Globus pallidus (tissue), 1 donor: ENCODE results near the gene FAM83C.

Experiments
- DNase-seq: peaks from one replicate; pipeline ENCODE4 v3.0.0-alpha.2; 2015; ENCODE audit warnings: low spot score

The FAM83C gene

GRCh38 chr20:35284267-35284991 is 7.8 kb downstream of the FAM83C start, which contains the start of gene EIF6:
Gene EIF6, minus strand, starts transcription at chr20:35284772. Its CDS starts 285 bp downstream, at chr20:35284487.
- DNase-seq = peak; percentile 60

DNA sequence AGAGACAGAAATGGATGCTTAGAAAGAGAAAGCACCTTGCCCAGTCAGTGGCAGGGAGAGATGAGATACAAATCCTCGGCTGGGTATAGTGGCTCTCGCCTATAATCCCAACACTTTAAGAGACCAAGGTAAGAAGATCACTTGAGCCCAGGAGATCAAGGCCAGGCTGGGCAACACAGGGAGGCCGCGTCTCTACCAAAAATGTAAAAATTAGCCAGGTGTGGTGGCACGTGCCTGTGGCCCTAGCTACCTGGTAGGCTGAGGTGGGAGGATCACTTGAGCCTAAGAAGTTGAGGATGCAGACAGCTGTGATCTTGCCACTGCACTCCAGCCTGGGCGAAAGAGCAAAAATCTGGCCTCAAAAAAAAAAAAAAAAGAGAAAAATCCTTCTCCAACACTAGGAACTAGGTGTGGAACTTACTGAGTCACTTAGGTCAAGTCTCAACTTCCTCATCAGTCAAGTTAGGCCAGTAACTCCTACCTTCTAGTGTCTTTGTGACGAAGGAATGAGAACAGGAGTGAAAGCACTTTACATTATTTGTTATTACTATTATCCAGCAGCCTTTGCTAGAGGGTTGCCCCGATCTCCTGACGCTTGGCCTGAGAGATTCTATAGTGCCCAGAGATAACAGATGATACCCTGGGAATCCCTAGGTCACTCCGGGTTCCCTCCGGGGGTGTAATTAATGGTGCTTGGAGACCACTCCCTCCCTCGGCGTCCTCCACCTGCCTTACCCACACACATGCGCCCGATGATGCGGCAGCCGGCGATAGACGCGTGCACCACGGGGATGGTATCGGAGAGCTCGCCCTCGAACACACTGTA is 8.6 kb downstream of the FAM83C start:
- DNase-seq = no peak

- DNase-seq = no peak
These were observed 10.6 kb downstream of the FAM83C start for GRCh38 chr20:35281506-35282101.

GRCh38 chr20:35280523-35280922 is 11.7 kb downstream of the FAM83C start:
- no peak for DNase-seq

GRCh38 chr20:35279533-35280174 is 12.6 kb downstream of the FAM83C start:
- no peak for DNase-seq

DNA sequence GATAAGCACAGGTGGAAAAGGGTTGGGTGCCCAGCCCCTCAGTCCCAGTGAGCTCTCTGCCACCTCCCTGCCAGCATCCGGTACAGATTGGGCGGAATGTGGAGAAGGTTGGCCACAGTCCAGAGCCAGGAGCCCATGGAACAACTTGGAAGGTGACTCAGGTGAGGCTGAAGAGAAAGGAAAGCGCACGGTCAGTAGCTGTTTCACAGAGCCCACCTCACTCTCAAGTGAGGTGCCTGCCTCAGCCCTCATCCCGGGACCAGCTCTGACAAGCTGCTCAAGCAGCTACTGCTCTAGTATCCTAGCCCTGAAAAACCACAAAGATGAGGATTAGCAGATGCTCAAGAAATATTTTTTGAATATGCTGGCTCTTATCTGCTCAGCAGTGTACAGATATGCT is 13.2 kb downstream of the FAM83C start:
- DNase-seq = no peak

- peak; percentile 80 for DNase-seq
These were observed 14.5 kb downstream of the FAM83C start, which contains the start of gene MMP24OS for GRCh38 chr20:35277531-35278395. Gene MMP24OS, minus strand, starts transcription at chr20:35278122. Its CDS starts 193 bp downstream, at chr20:35277929.

DNA sequence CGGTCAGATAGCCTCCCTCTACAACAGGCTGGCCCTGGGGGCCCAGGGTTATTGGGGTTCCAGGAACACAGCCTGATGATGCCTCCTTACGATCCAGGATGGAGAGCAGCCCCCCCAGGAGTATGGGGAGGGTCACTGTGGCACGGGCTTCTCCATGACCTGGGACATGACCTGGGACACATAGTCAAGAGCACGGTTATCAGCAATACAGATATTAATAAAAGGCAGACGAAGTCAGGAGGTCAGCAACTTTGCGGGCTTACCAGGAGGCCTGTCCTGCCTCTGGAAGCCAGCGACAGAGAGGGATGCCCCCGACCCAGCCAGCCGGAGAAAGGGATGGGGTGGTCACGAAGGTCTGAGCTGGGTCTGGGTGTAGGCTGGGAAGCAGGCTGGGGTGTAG is 15.1 kb downstream of the FAM83C start:
- no peak for DNase-seq

GRCh38 chr20:35276408-35276807 is 15.8 kb downstream of the FAM83C start:
- DNase-seq = no peak

DNA sequence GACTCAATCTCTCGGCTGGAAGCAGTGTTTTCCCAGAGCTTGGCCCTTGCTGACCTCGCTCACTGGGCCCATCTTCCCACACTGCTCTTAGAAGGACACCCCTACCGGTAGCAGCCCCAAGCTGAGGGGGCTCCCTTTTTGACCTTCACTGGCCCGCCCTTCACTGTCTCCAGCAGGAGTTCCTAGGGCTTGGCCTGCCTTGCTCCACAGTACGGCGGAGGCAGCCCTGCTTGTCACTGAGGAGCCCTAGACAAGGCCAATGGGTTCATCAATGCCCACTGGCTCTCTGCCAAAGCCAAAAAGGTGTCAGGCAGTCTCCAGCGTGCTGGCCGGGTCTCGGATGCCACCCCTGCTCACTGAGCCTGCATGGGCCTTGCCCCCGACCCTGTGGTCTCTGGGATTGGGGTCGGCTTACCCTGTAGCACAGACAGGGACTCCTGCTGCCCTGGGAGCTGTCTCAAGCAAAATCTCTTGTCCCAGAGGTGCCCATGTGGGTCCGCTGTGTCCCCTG is 16.4 kb downstream of the FAM83C start:
- DNase-seq = no peak

DNA sequence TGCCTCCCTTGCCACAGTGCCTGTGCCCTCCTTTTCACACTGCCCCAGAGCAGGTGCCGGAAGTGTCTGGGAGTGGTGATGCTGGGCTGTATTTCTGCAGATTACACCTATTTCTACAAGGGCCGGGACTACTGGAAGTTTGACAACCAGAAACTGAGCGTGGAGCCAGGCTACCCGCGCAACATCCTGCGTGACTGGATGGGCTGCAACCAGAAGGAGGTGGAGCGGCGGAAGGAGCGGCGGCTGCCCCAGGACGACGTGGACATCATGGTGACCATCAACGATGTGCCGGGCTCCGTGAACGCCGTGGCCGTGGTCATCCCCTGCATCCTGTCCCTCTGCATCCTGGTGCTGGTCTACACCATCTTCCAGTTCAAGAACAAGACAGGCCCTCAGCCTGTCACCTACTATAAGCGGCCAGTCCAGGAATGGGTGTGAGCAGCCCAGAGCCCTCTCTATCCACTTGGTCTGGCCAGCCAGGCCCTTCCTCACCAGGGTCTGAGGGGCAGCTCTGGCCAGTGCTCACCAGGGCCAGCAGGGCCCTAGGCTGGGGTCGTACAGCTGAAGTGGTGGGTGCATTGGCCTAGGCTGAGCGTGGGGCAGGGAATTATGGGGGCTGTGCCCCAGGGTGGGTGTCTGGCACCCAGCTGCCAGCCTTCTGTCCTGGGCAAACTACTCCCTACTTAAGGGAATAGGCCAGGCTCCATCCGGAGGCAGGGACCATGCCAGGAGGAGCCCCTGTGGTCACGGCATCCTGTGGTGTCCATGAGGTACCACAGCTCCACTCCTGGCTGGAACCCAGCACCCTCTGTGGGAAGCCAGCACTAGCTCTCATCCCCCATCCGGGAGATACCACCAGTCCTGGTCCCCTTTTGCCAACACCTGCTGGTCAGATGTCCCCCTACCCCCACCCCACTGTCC is 17.8 kb downstream of the FAM83C start:
- no peak for DNase-seq

DNA sequence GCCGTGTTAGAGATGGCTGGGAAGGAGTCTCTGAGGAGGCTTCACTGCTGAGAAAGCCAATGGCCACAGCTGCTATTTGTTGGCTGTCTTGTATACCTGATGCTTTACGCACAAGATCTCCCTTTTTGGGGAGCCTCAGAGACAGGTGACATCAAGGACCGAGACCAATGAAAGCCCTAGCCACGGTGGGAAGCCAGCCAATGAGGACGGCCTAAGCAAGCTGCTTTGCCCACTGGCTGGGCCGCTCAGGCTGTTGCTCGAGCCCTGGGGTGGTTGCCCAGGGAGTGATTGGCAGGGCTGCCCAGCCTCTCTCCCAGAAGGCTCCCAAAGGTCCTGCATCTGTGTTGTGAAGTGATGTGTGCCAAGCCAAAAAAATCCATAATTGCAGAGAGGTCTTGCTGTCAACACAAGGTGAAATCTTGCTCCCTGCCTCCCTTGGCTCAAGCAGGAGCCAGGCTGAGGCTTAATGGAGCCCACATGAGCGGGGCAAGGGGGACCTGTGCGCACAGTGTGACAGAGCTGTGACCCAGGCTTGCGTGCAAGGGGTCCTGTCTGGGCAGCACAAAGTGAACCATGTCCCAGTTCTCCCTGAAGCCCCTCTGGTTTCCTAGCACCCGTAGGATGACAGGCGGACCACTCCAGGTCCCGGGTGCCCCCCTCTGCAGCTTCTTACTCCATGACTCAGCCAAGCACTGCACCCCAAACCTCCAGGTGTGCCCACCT is 18.6 kb downstream of the FAM83C start:
- no peak for DNase-seq

DNA sequence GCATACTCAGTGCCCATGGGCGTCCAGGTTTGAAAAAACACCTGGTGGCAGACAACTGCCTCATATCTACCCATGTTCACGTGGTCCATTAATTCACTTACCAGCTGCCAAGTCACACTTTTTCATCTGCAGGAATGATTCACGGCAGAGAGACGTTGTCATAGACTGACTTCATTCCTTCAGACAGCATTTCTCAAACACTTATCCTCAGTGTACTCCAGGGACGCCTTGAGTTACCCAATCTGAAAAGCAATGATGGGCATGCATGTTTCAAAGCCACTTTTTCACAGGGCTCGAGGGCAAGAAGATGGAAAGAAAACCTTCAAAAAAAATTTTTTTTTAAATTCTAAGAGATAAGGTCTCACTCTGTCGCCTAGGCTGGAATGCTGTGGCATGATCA is 20.3 kb downstream of the FAM83C start:
- no peak for DNase-seq

DNA sequence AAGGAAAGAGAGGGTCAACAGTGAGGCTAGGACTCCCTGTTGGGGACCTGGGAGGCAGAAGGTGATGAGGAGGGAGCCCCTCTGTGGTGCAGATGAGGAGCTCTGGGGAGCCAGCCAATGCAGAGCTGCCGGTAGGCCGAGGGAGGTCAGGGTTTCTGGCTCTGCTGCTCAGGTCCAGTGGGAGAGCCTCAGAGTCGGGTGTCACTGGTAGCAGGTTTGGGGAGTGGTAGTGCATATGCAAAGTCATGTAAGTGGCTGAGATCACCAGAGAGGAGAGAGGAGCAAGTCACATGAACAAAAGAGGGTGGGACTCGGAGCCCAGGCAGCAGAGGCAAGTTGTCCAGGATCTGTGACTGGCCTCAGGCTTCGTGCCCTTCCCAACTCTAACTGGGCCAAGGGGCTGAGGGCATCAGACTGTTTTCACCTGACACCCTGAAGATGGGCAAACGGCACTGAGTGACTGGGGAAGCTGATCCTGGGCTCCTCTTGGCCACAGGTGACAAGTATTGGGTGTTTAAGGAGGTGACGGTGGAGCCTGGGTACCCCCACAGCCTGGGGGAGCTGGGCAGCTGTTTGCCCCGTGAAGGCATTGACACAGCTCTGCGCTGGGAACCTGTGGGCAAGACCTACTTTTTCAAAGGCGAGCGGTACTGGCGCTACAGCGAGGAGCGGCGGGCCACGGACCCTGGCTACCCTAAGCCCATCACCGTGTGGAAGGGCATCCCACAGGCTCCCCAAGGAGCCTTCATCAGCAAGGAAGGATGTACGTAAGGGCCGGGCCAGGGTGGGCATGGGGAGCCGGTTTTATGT is 20.9 kb downstream of the FAM83C start:
- DNase-seq = no peak

DNA sequence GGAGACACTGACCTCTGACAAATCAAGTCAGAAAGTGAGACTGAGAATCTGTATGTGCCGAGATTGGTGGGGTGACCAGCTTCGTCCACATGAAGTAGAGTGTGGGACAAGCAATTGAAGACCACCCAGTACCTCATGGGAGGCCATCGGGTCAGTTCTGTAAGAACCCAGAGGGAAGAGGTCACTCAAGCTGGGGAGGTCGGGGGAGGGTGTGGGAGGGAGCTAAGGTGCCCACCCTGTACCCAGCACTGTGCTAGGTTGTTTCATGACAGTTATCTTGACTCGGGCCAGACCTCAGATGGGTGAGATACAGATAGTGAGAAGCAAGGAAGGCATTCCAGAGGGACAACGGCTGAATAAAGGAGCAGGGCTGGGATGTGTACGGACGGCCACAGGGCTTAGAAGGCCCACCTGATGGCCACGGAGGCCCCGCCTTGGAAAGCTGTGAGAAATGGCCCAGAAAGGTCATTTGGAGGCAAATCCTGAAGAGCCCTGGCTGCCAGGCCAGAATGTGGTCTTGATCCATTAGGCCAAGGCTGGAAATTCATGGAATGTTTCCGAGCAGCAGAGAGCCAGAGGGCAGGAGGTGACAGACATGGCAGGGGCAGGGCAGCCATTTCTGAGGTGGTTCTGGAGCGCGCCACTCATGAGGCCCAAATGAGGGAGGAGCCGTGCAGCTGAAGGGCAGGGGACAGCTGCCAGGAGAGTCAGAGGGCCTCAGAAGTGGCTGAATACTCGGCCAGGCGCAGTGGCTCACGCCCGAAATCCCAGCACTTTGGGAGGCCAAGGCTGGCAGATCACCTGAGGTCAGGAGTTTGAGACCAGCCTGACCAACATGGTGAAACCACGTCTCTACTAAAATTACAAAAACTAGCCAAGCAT is 22.0 kb downstream of the FAM83C start:
- DNase-seq = no peak

- DNase-seq = peak; percentile 40
These were observed 23.0 kb downstream of the FAM83C start for GRCh38 chr20:35269055-35269781.

DNA sequence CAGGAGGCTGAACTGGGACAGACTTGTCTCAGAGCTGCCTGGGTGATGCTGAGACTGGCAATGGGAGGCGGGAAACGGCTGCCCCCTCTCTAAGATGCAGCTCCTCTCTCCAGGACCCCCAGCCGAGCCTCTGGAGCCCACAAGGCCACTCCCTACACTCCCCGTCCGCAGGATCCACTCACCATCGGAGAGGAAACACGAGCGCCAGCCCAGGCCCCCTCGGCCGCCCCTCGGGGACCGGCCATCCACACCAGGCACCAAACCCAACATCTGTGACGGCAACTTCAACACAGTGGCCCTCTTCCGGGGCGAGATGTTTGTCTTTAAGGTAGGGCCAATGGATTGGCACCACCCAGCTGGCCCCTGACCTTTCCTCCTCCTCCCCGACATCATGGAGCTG is 25.1 kb downstream of the FAM83C start:
- no peak for DNase-seq
